ENCODE data around the gene KSR2.
A peak's percentile ranks its signal among the peaks of the same experiment; 100 is the strongest.
"Not testable (repeated sequence)": the region's sequence is repeated elsewhere in the genome, so short reads cannot be mapped to it uniquely, and the experiment has no call there.

KSR2 gene

GRCh38 chr12:117889098-117889497 lies 79.7 kb downstream of the KSR2 start:
- no peak for FAIRE-seq

GRCh38 chr12:117885211-117885610 lies 83.6 kb downstream of the KSR2 start:
- FAIRE-seq: no peak

- no peak for FAIRE-seq
These were observed 84.6 kb downstream of the KSR2 start for GRCh38 chr12:117884161-117884560.

- no peak for FAIRE-seq
These were observed 86.1 kb downstream of the KSR2 start for GRCh38 chr12:117882603-117883184.

GRCh38 chr12:117882181-117882580 lies 86.6 kb downstream of the KSR2 start:
- FAIRE-seq: no peak

- no peak for FAIRE-seq
These were observed 87.3 kb downstream of the KSR2 start for GRCh38 chr12:117881517-117881916.

GRCh38 chr12:117878605-117879004 lies 90.2 kb downstream of the KSR2 start:
- no peak for FAIRE-seq

- peak; percentile 34 for FAIRE-seq
These were observed 92.4 kb downstream of the KSR2 start for GRCh38 chr12:117876436-117876816.

GRCh38 chr12:117875744-117876435 lies 92.9 kb downstream of the KSR2 start:
- no peak for FAIRE-seq

GRCh38 chr12:117874842-117875434 lies 93.9 kb downstream of the KSR2 start:
- FAIRE-seq: peak; percentile 74

GRCh38 chr12:117874198-117874597 lies 94.6 kb downstream of the KSR2 start:
- FAIRE-seq: not testable (repeated sequence)

- FAIRE-seq: no peak
These were observed 96.1 kb downstream of the KSR2 start for GRCh38 chr12:117872546-117873169.

GRCh38 chr12:117869551-117869950 lies 99.2 kb downstream of the KSR2 start:
- no peak for FAIRE-seq

GRCh38 chr12:117867348-117867747 lies 101.4 kb downstream of the KSR2 start:
- FAIRE-seq: no peak

GRCh38 chr12:117865505-117865904 lies 103.3 kb downstream of the KSR2 start:
- no peak for FAIRE-seq

- FAIRE-seq: no peak
These were observed 105.6 kb downstream of the KSR2 start for GRCh38 chr12:117863002-117863709.

- FAIRE-seq: no peak
These were observed 107.1 kb downstream of the KSR2 start for GRCh38 chr12:117861691-117862090.

- not testable (repeated sequence) for FAIRE-seq
These were observed 108.0 kb downstream of the KSR2 start for GRCh38 chr12:117860787-117861290.

GRCh38 chr12:117860111-117860510 lies 108.7 kb downstream of the KSR2 start:
- FAIRE-seq: no peak

GRCh38 chr12:117857632-117858612 lies 110.9 kb downstream of the KSR2 start:
- no peak for FAIRE-seq

GRCh38 chr12:117857139-117857538 lies 111.7 kb downstream of the KSR2 start:
- FAIRE-seq: not testable (repeated sequence)

- FAIRE-seq: no peak
These were observed 113.6 kb downstream of the KSR2 start for GRCh38 chr12:117855165-117855564.

Measured in A204.1 (cell line).